GM11168 (cell line): ENCODE results near the gene CAMTA1.
"Not testable (repeated sequence)": the region's sequence is repeated elsewhere in the genome, so short reads cannot be mapped to it uniquely, and the experiment has no call there.

Source experiments
- in situ Hi-C: fragments of 300-500 bp; cut with MboI; formaldehyde crosslinking; loops from one replicate; pipeline ENCODE4 v1.12.0; 2022; ENCODE audit warnings: low sequenced_read_pairs; ENCODE audit not compliant: unreplicated experiment

CAMTA1 gene

DNA sequence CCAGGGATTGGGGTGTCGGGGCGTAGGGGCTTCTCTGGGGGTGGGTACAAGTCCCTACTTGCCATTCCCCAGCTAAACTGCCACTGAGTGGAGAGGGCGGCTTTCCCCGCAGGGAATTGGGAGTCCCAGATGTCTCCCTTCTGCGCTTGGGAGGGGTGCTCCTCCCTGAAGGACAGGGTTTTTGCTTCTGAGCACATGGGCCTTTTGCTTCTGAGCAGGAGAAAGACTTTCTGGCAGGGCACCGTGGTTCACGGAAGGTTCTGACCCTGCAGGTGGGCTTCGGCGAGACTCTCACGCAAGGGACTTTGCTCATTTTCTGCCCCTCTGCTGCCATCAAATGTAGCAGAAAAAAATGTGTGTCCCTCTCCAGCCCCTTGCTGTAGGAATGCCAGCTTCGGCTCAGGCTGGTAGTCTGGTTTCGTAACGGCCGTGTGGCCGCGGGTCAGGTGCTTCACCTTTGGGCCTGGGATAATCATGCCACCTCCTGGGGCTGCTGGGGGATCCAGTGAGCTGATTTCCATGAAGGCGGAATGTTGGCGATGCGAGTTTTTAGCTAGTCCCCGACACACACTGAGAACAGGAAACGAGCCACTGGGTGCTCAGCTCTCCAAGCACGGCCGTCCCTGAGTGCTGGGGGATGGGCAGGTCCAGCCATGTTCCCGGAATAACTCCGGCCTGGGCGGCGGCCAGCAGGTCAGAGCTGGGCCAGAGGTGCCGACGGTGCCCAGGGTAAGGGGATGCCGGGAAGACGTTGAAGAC lies 364.0 kb downstream of the CAMTA1 start:
- in situ Hi-C loops: no loop called here

DNA sequence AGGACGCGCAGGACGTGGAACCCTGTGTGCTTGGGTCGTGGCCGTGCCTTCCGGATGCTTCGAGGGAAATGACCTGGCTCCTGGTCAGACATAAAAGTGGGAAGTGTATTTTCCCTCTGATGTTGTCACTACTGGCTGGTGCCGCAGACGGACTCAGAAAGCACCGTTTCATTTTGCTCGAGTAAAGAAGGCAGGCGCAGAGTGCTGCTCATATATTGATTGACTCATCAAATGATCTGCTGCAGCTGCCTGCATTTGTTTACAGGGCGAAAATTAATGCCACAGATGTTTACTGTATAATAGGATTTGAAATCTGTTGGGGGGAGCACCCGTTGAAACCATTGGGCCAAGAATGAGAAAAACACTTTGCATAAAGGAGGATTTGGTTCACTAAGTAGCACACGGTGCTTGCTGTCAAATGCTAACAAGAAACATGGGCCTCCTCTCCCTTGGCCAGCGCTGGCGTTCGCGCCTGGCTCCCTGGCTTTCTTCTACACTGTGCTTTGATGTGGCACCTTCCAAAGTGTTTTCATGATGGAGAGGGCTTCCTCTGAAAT lies 365.5 kb downstream of the CAMTA1 start:
- in situ Hi-C loops: no loop called here

DNA sequence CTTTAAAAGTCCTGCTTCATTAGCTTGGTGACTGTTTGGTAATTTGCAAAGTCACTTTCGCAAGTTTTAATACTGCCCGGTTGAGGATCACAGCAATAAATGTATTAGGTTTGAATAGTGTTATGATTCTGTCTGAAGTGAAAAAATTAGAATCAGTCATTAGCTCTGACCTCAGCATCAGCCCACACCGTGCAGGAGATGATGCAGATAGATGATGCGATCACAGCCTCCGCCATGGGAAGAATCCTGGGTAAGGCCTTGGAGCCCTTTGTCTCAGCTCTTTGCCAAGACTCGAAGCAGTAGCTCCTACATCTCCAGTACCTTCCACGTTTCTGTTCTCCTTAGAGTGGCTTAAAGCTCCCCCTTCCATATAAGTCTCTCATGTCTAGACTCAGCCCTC lies 366.7 kb downstream of the CAMTA1 start:
- in situ Hi-C loops: no loop called here

DNA sequence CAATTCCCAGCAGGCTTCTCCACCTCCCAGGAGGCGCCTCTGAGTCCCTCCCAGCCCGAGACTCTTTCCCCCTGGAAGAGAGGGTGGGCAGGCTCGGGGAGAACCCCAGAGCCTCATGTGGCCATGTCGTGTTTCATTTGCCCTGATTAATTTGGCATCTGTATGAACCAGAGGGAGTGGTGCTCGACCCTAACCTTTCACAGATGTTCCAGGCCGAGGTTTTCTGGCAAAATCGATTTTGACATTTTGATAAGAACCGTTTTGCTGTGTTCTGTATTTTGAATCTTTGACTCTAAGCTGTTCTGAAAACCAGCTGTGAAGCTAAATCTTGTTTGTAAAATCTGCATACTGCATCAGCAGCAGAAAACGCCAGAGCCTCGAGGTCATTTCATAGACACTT lies 367.4 kb downstream of the CAMTA1 start:
- in situ Hi-C loops: no loop called here

DNA sequence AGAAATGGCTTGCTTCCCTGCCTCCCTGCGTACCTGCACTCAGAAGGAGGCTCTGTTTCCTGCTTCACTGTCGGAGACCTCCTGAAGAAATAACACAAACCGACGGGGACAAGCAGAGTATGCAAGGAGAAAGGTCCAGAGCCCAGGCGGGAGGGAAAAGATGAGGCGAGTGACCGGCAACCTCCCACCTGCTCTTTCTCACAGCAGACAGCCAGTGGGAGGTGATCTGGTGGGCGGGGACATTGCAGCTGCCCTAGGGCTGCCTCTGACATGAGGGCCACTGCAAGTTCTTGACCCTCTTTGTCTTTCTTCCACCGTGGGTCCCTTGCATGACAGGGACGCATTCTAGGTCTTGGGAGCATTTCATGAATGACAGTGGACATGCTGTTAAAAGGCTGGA lies 368.2 kb downstream of the CAMTA1 start:
- in situ Hi-C loops: no loop called here

DNA sequence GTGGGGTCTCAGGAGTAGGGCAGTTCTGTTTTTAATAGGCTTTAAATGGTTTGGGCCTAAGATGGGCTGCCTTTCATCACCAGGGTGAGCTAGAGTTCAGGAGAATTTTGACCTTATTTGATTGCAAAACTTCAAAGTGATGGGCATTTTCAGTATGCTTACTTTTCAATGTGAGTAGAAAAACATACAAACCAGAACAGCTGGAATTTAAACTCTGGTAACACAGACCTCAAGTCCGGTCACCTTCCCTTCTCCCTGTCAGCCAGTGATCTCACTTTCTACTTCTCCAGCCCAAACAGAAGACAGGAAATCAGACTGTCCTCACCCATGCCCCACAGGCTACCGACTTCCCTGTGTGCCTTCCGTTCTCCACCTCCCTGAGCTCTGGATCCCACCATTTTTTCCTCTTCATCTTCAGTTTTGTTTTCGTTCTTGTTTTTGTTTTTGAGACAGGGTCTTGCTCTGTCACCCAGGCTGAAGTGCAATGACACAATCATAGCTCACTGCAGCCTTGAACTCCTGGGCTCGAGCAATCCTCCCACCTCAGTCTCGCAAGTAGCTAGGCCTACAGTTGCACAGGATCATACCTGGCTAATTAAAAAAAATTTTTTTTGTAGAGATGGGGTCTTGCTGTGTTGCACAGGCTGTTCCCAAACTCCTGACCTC lies 374.0 kb downstream of the CAMTA1 start:
- in situ Hi-C loops: no loop called here

DNA sequence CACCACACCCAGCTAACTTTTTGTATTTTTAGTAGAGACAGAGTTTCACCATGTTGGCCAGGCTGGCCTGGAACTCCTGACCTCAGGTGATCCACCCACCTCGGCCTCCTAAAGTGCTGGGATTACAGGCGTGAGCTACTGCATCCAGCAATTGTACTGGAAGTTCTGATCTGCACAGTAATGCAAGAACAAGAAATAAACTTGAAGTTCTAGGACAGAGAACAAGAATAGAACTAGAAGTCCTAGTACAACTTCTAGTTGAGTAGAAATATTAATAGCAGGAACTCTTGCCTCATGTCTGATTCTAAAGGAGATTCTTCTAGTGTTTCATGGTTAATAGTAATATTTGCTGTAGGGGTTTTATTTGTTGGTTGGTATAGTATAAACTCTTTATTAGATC lies 383.3 kb downstream of the CAMTA1 start:
- in situ Hi-C loops: not testable (repeated sequence)

DNA sequence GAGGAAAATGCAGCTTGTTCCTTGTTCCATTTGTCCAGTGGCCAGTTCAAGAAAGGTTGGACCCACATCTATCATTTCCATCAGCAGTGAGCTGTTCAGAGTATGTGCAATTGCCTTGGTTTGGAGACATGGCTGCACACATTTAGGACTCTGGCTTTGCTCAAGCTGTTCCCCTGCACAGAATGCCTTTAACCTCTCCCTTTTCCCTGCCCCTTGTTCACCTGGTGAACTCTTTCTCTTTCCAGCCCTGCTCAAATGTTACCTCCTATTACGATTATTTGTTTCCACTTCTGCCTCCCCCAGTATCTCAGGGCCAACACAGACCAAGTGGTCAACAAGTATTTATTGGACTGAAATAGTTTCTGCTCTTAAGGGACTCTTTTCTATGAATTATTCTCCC lies 385.9 kb downstream of the CAMTA1 start:
- in situ Hi-C loops: no loop called here

DNA sequence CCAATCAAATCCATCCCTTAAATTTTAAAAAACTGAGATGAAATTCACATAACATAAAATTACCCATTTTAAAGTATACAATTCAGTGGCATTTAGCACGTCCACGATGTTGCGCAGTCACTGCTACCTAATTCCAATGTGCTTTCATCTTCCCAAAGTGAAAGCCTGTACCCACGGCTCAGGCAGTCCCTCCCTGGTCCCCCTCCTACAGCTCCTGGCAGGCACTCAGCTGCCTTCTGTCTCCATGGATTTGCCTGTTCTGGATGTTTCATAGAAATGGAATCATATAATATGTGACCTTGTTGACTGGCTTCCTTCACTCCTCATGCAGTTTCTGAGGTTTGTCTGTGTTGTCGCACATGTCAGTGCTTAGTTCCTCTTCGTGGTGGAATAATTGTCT lies 386.3 kb downstream of the CAMTA1 start:
- in situ Hi-C loops: no loop called here

DNA sequence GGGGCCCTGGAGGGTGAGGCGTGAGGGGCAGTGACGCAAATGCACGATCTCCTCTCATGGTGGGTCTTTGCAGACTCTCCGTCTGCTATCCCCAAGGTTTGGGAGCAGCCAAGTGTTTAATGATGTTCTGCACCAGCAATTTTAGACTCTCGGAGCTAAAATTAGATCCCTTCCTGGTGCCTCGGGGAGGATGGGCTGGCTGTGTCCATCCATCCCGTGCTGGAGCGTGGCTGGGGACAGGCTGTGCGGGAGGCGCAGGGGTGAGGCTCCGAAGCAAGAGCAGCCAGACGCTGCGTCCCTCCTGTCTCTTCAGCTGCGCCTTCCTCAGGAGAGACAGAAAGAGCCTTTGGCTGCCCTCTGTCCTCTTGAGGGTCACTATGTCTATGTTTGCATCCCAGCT lies 387.6 kb downstream of the CAMTA1 start:
- in situ Hi-C loops: no loop called here

DNA sequence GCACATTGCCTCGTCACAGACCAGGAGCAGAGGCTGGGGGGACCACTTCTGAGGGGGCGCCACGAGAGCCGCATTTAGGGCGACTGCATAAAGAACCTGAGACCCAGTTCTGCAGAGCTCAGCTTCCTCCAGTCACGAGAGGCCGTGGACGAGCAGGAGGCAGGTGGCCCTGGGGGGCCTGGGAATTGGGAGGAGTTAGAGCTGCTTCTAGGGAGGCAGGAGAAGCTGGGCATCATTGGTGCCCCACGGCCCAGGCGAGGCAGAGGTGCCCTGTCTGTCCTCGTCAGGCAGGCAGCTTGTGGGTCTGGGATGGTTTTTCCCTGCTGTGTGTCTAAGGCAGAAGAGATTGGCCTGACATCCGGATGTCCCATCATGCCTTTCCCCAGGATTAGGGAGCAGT lies 389.3 kb downstream of the CAMTA1 start:
- in situ Hi-C loops: no loop called here

DNA sequence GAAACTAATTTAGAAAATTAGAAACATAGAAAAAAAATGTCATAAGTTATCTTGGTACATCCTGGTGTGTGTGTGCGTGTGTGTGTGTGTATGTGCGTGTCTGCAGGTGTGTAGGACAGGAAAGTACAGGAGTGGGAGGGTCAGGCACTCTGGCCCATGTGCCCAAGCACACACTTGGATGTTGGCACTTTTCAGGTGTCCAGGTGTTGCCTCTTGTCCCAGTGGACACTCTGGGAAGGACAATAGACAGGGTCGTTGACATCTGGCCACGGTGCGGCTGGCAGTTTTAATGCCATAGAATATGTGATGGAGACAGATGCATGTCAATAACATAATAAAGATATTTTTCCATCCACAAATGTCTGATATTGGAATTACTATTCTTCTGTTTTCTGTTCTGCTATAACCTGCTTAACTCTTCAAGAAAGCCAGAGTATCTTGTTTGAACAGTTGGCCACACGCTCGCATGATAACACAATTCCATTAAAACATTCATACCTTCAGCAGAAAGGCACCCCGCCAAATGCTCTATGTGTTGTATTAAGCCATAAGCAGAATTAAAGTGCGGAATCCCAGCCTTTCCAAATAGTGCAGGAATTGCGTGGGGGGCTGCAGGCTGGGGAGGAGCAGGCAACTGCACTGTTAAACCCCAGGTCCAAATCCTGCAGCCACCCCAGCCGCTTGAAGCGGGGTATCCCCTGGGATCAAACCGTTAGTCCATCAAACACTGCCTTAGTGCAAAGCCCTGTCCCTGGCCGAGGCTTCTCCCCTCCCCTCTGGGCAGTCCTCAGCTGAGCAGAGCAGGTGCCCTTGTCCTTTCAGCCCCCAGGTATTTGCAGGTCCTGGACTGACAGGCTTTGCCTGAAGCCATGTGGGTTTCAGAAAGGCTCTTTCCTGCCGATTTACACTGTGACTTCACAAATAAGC lies 390.0 kb downstream of the CAMTA1 start:
- in situ Hi-C loops: no loop called here

DNA sequence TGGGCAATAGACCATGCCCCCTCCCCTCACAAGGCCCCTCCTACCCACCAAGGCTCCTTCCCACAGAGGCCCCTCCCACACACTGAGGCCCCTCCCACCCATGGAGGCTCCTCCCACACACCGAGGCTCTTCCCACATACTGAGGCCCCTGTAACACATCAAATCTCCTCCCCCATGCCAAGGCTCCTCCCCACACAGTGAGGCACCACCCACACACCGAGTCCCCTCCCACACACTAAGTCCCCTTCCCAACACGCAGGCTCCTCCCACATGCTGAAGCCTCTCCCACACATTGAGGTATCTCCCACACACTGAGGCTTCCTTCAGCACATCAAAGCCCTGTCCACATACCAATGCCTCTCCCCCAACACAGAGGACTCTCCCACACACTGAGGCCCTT lies 391.8 kb downstream of the CAMTA1 start:
- in situ Hi-C loops: no loop called here

DNA sequence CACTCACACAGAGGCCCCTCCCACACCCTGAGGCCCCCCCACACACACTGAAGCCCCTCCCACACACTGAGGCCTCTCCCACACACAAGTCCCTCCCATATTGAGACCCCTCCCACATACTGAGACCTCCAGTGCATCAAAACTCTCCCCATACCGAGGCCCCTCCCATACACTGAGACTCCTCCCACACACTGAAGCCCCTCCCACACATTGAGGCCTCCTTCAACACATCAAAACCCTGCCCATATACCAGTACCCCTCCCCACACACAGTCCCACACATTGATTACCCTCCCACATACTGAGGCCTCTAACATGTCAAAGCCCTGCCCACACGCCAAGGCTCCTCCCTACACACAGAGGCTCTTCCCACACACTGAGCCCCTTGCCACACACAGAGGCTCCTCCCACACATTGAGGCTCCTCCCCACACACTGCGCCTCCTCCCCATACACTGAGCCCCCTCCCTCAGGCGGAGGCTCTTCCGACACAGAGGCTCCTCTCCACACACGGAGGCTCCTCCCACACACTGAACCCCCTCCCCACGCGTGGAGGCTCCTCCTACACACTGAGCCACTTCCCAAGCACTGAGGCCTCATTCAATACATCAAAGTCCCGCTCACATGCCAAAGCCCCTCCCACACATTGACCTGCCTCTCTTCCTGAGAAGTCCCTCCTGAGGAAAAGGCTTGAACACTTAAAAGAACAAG lies 392.3 kb downstream of the CAMTA1 start:
- in situ Hi-C loops: no loop called here

DNA sequence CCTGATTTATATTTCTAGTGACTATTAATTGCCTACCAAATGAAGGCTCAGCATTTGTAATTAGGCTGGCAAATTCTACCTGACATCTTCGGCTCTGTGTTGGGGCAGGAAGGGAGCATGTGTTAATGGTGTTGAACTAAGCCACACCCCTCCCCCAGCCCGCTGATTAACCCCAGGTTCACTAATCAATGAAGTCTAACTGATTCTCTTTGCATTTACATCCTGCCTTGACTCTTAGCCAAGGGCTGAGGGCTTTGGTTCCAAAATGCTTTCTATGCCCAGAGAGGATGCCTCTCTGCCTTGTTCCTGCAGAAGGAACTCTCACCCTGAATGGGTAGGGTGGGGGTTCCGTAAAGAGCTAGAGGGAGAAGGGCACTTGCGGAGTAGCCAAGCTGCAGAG lies 393.1 kb downstream of the CAMTA1 start:
- in situ Hi-C loops: no loop called here

DNA sequence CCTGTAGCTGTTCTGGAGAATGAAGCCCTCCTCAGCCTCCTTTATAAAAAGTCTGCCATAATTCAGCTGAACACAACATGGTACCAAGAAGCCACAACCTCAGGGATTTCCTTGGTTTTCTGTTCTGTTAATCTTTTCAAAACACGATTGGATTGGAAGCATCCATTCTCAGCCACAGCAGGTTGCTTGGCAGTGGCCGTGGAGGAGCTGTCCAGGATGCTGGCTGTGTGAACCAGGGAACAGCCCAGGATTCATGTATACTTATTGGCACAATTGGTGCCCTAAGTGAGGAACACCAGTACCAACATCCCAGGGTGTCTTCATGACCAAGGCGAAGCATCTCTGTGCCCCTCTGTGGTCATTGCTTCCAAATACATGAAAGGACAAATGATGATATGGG lies 393.5 kb downstream of the CAMTA1 start:
- in situ Hi-C loops: no loop called here

DNA sequence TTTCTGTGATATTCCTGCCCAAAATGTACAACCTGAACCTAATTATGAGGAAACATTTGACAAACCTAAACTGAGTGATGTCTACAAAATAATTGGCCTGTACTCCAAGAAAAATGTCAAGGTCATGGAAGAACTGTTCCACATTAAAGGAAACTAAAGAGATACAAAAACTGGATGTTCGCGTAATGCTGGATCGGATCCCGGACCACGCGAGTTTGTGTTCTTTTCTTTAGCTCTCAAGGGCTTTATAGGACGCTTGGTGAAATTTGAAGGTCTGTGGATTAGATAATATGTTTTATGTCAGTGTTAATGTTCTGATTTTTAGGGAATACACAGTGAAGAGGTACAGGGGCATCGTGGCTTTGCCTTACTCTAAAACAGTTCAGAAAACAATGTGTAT lies 400.5 kb downstream of the CAMTA1 start:
- in situ Hi-C loops: no loop called here

DNA sequence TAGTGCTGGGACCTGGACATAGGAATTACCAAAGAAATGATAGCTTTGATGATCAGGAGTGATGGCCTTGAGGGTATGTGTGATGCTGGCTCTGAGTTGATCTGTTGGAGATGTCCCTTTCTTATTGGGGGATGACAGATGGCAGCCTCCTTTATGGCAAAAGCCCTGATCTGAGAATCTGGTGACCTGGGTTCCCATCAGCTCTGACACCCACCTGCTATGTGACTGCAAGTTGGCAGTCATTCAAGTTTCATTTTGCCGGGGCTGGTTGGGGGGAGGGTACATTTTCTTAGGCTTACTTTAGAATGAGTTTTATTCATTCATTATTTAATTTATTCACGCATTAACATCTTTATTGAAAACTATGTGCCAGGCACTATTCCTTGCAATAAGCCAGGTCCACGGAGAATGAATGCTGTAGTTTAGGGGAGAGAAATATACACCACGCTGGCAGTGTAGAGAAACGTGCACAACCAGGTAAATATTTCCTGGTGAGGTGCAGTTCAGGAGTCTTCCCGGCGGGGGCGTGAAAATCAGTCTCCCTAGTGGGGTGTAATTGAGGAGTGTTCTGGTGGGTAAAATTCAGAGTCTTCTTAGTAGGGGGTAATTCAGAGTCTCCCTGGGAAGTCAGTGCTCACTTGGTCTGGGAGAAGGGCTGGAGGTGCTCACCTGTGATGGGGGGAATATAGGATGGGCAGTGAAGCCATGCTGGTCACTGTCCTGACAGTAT lies 401.3 kb downstream of the CAMTA1 start:
- in situ Hi-C loops: no loop called here

DNA sequence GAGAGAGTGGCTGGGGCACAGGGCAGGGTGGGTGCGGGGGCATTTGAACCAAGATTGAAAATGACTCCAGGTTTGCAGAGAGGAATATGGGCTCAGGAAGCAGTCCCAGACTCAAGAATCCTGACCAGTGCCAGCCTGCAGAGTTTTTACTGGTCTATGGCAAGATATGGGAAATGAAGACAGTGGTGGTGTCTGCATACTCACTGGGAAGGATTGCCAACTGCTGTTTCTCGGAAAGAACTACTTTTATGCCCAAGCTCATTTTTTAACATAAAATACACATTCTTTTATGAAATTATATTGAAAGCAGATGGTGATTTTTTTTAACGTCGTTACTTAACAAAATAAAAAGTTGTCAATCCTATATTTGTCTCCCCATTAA lies 401.8 kb downstream of the CAMTA1 start:
- in situ Hi-C loops: no loop called here

DNA sequence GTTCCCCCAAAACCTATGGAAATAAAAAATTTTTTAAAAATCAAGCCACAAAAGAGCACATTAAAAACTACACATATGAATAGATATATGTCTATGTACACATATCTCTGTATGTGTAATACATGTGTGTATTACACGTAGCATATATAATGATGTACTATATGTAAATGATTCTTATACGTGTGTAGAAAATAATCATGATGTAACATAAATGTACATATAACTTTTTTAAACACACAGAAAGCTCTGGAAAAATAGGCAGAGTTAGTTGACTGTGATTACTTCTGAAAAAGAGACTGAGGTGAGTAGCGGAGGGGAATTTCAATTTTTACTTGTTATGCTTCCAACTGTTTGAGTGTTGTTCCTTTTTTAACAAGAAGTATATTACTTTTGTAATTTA lies 405.0 kb downstream of the CAMTA1 start:
- in situ Hi-C loops: no loop called here
